CD14-positive monocyte (primary cell): Measurements from ENCODE around the gene ADCY2. TPM values are rescaled to one million over a fixed set of nuclear protein-coding genes. Genes with fewer than 3 reads are reported as not detected.

Experiments used
- DNase-seq, 3 donors: peaks; one replicate each; pipeline ENCODE4 v3.0.0-alpha.2; 2011 to 2022
- H2AFZ ChIP-seq: 2 replicates; pipeline ENCODE4 v1.6.0; 2012; ENCODE audit warnings: mild to moderate bottlenecking, low read depth, low read length, inconsistent platforms; ENCODE audit not compliant: insufficient read depth, poor library complexity, severe bottlenecking
- H3K27ac ChIP-seq, 2 donors: 1 replicate in 1 of 2; 2 replicates in 1 of 2; pipeline ENCODE4 v1.5.1; 2012 to 2013; ENCODE audit warnings: low read length in 2 of 2, control low read depth in 1 of 2, inconsistent platforms in 1 of 2, low read depth in 1 of 2, mild to moderate bottlenecking in 1 of 2
- H3K27me3 ChIP-seq, 2 donors: one replicate each; pipeline versions ENCODE4 v1.6.0 to v1.6.1; 2011 to 2013; ENCODE audit warnings: low read length in 2 of 2; ENCODE audit not compliant: control insufficient read depth in 2 of 2, insufficient read depth in 2 of 2
- H3K36me3 ChIP-seq, 2 donors: replicated peaks in 1 of 2; 1 replicate in 1 of 2; 2 replicates in 1 of 2; pipeline versions ENCODE4 v1.5.1 to v1.6.1; 2012 to 2013; ENCODE audit warnings: low read length in 2 of 2, control low read depth in 1 of 2, inconsistent platforms in 1 of 2, mild to moderate bottlenecking in 1 of 2; ENCODE audit not compliant: insufficient read depth in 2 of 2, control insufficient read depth in 1 of 2
- H3K4me1 ChIP-seq, 2 donors: 1 replicate in 1 of 2; 2 replicates in 1 of 2; pipeline versions ENCODE4 v1.5.1 to v1.6.1; 2012 to 2013; ENCODE audit warnings: low read length in 2 of 2, control low read depth in 1 of 2, inconsistent platforms in 1 of 2, mild to moderate bottlenecking in 1 of 2, moderate library complexity in 1 of 2; ENCODE audit not compliant: insufficient read depth in 2 of 2, control insufficient read depth in 1 of 2
- H3K4me2 ChIP-seq: replicated peaks from 2 replicates; pipeline ENCODE3; 2012; ENCODE audit warnings: low read length, moderate library complexity, mild to moderate bottlenecking; ENCODE audit not compliant: poor library complexity, severe bottlenecking; ENCODE audit errors: extremely low read depth
- H3K4me3 ChIP-seq, 3 experiments: fragments of 200-600 bp in 1 of 3; sonication (generic) in 1 of 3; replicated peaks in 1 of 3; 1 replicate in 2 of 3; 2 replicates in 1 of 3; pipeline ENCODE4 v1.5.1; 2011 to 2013; ENCODE audit warnings: low read length in 3 of 3, mild to moderate bottlenecking in 3 of 3, control low read depth in 2 of 3, low read depth in 2 of 3, inconsistent platforms in 1 of 3, moderate library complexity in 1 of 3
- H3K79me2 ChIP-seq: 2 replicates; pipeline ENCODE4 v1.6.0; 2012; ENCODE audit warnings: mild to moderate bottlenecking, control low read depth, inconsistent platforms, low read length, moderate library complexity; ENCODE audit not compliant: insufficient read depth
- H3K9ac ChIP-seq: 2 replicates; pipeline ENCODE4 v1.6.0; 2017; ENCODE audit warnings: low read length, mild to moderate bottlenecking; ENCODE audit not compliant: insufficient read depth, poor library complexity, severe bottlenecking
- H3K9me3 ChIP-seq, 2 donors: replicated peaks in 1 of 2; 1 replicate in 1 of 2; 2 replicates in 1 of 2; pipeline versions ENCODE4 v1.5.1 to v1.6.1; 2012 to 2013; ENCODE audit warnings: low read length in 2 of 2, control low read depth in 1 of 2; ENCODE audit not compliant: control insufficient read depth in 1 of 2, insufficient read depth in 1 of 2
- H4K20me1 ChIP-seq: 2 replicates; pipeline ENCODE4 v1.6.0; 2012; ENCODE audit warnings: mild to moderate bottlenecking, low read length, control low read depth, moderate library complexity; ENCODE audit not compliant: insufficient read depth
- H3K27ac Mint-ChIP-seq, 7 donors: one replicate each; pipeline ENCODE4 v1.8.0; 2020; ENCODE audit warnings: mild to moderate bottlenecking in 7 of 7, mixed read lengths in 7 of 7, moderate library complexity in 6 of 7, inconsistent platforms in 2 of 7
- H3K27me3 Mint-ChIP-seq, 3 donors: one replicate each; pipeline ENCODE4 v1.8.0; 2021 to 2022; ENCODE audit warnings: low read depth in 3 of 3, mild to moderate bottlenecking in 3 of 3, mixed read lengths in 3 of 3, moderate library complexity in 3 of 3, inconsistent platforms in 1 of 3
- H3K36me3 Mint-ChIP-seq, 2 donors: one replicate each; pipeline ENCODE4 v1.8.0; 2020; ENCODE audit warnings: mixed read lengths in 2 of 2, inconsistent platforms in 1 of 2, mild to moderate bottlenecking in 1 of 2
- H3K4me1 Mint-ChIP-seq: one replicate; pipeline ENCODE4 v1.8.0; 2020; ENCODE audit warnings: mild to moderate bottlenecking, mixed read lengths
- H3K4me3 Mint-ChIP-seq, 2 donors: one replicate each; pipeline ENCODE4 v1.8.0; 2020; ENCODE audit warnings: mild to moderate bottlenecking in 2 of 2, mixed read lengths in 2 of 2, moderate library complexity in 1 of 2
- H3K9me3 Mint-ChIP-seq, 7 donors: one replicate each; pipeline ENCODE4 v1.8.0; 2020 to 2022; ENCODE audit warnings: mixed read lengths in 7 of 7, mild to moderate bottlenecking in 6 of 7, moderate library complexity in 6 of 7, inconsistent platforms in 2 of 7
- WGBS: methylation state at CpG from one replicate; pipeline ENCODE4 v1.1.5; 2013; ENCODE audit warnings: missing lambda C conversion rate; ENCODE audit not compliant: insufficient coverage; 5-methylcytosine and 5-hydroxymethylcytosine counted together
- intact Hi-C, 2 donors: fragments of 100-400 bp; cut with micrococcal nuclease; formaldehyde crosslinking; loops; one replicate each; pipeline versions ENCODE4 v1.15.0 to v1.15.1; 2023
- polyA plus RNA-seq, 3 donors: library from polyadenylated mRNA; depleted of rRNA in 1 of 3; unstranded in 2 of 3; stranded (reverse) in 1 of 3; fragments of 300-500 nt in 2 of 3; fragments of >200 nt in 1 of 3; fragmentation: Illumina TruSeq in 2 of 3; gene quantifications; 1 replicate in 2 of 3; 2 replicates in 1 of 3; pipeline ENCODE4 v1.2.3, GENCODE V29; 2012 to 2021
- TF ChIP-seq, protein P1 (sequence below): fragments of 200-600 bp; IDR thresholded peaks from one replicate; pipeline ENCODE4 v1.8.0; 2022; ENCODE audit warnings: antibody characterized with exemption, mild to moderate bottlenecking

The ADCY2 gene
- polyA plus RNA-seq, 3 donors = not detected

DNA sequence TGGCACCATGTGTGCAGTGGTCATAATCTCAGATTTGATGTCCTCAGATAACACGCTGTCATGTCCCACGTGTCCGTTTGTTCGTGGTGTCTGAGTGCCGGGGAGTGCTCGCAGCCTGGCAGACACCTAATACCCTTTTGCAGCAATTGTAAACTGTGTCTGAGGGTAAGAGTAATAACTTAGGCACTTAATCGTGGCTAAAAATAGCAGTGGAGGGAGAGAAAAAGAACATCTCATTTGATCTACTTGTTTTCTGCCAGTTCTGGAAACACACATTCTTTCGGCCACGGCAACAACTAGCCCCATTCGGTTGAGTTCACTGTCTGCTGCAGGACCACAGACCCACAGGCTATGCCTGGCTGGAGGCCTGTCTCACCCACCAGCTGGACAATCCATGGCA, 16.5 kb downstream of the ADCY2 start:
- Histone ChIP-seq H3K9ac (no peak overlapping the region), H3K27ac (no peak overlapping the region), H3K79me2 (no peaks in the 10 kb centered on the region), H2AFZ (no peak overlapping the region), H3K27me3 (no peaks in the 10 kb centered on the region), H4K20me1 (no peaks in the 10 kb centered on the region), H3K4me2 (no peak overlapping the region), H3K36me3 (no peaks in the 10 kb centered on the region), H3K4me1 (no peaks in the 10 kb centered on the region), H3K9me3 (no peaks in the 10 kb centered on the region), H3K4me3 (no peak overlapping the region)
- Mint-ChIP-seq H3K4me1 (peaks cover 1% of the 10 kb centered on the region), H3K9me3 (peaks cover 1 to 8% (median 5%) of the 10 kb centered on the region in 7 donors), H3K4me3 (no peak overlapping the region), H3K27ac (no peak overlapping the region), H3K27me3 (peaks cover 2 to 3% (median 3%) of the 10 kb centered on the region in 3 donors), H3K36me3 (no peaks in the 10 kb centered on the region)
- WGBS = 91% methylated on average over 10 of the region's 10 CpGs
- TF ChIP-seq, protein P1, sequence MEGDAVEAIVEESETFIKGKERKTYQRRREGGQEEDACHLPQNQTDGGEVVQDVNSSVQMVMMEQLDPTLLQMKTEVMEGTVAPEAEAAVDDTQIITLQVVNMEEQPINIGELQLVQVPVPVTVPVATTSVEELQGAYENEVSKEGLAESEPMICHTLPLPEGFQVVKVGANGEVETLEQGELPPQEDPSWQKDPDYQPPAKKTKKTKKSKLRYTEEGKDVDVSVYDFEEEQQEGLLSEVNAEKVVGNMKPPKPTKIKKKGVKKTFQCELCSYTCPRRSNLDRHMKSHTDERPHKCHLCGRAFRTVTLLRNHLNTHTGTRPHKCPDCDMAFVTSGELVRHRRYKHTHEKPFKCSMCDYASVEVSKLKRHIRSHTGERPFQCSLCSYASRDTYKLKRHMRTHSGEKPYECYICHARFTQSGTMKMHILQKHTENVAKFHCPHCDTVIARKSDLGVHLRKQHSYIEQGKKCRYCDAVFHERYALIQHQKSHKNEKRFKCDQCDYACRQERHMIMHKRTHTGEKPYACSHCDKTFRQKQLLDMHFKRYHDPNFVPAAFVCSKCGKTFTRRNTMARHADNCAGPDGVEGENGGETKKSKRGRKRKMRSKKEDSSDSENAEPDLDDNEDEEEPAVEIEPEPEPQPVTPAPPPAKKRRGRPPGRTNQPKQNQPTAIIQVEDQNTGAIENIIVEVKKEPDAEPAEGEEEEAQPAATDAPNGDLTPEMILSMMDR = no peak
- intact Hi-C loops = no loop called here
- no peak for DNase-seq

DNA sequence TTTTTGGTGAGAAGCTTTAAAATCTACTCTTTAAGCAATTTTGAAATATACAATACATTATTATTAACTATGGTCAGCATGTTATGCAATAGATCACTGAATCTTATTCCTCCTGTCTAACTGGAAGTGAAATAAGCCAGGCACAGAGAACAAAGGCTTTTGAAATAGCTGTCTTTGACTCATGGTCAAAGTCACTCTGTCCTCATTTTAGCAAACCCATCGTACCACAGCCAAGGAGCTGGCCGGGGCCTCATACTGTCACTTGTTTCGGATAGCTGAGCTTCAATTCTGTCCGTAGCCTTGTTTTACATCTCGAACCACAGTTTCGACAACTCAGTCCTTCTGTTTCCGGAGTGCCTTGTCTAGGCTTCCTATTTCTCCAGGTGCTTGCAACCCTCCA, 19.2 kb downstream of the ADCY2 start:
- Mint-ChIP-seq H3K4me1 (peaks cover 1% of the 10 kb centered on the region), H3K9me3 (peaks cover 0 to 5% (median 1%) of the 10 kb centered on the region in 7 donors), H3K27ac (no peak overlapping the region), H3K36me3 (no peaks in the 10 kb centered on the region), H3K4me3 (no peak overlapping the region), H3K27me3 (peaks cover 5 to 10% (median 7%) of the 10 kb centered on the region in 3 donors)
- 85% methylated on average over 7 of the region's 7 CpGs for WGBS
- no peak overlapping the region for H3K9ac ChIP-seq
- no peak overlapping the region for H3K4me2 ChIP-seq
- intact Hi-C loops = no loop called here
- H4K20me1 ChIP-seq = no peaks in the 10 kb centered on the region
- DNase-seq = no peak
- H3K9me3 ChIP-seq = no peaks in the 10 kb centered on the region
- H3K4me1 ChIP-seq = no peaks in the 10 kb centered on the region
- H3K27ac ChIP-seq = no peak overlapping the region
- H3K36me3 ChIP-seq = no peaks in the 10 kb centered on the region
- H3K79me2 ChIP-seq = no peaks in the 10 kb centered on the region
- H3K27me3 ChIP-seq = peaks cover 0 to 4% of the 10 kb centered on the region in 2 donors
- no peak overlapping the region for H3K4me3 ChIP-seq
- TF ChIP-seq, protein P1 = no peak
- H2AFZ ChIP-seq = no peak overlapping the region
